D341Med (cell line): ENCODE data around the gene TMEM238.
"Not testable (repeated sequence)": the region's sequence is repeated elsewhere in the genome, so short reads cannot be mapped to it uniquely, and the experiment has no call there.

Source experiments
- DNase-seq: peaks from one replicate; pipeline ENCODE4 v3.0.0; 2012; ENCODE audit warnings: low spot score

The TMEM238 gene

GRCh38 chr19:55384131-55384919 lies at the start of gene TMEM238:
TMEM238 (minus strand) TSS chr19:55384292; CDS start chr19:55384259, 33 bp downstream.
- no peak for DNase-seq

GRCh38 chr19:55433292-55433691 lies 49.2 kb upstream of the TMEM238 start:
- peak; percentile 45 for DNase-seq

- no peak for DNase-seq
Observed at GRCh38 chr19:55432241-55432959, 48.3 kb upstream of the TMEM238 start.

- no peak for DNase-seq
Observed at GRCh38 chr19:55431183-55431582, 47.1 kb upstream of the TMEM238 start.

- no peak for DNase-seq
Observed at GRCh38 chr19:55426042-55426441, 42.0 kb upstream of the TMEM238 start.

GRCh38 chr19:55424518-55424917 lies 40.4 kb upstream of the TMEM238 start:
- DNase-seq = no peak

GRCh38 chr19:55423225-55424005 lies 39.3 kb upstream of the TMEM238 start:
- DNase-seq = no peak

GRCh38 chr19:55421281-55421680 lies 37.2 kb upstream of the TMEM238 start:
- DNase-seq = not testable (repeated sequence)

GRCh38 chr19:55419624-55420236 lies 35.6 kb upstream of the TMEM238 start:
- no peak for DNase-seq

- no peak for DNase-seq
Observed at GRCh38 chr19:55419103-55419502, 35.0 kb upstream of the TMEM238 start.

- peak; percentile 86 for DNase-seq
Observed at GRCh38 chr19:55418185-55418584, 34.1 kb upstream of the TMEM238 start.

GRCh38 chr19:55410168-55410567 lies 26.1 kb upstream of the TMEM238 start:
- no peak for DNase-seq

GRCh38 chr19:55409179-55409578 lies 25.1 kb upstream of the TMEM238 start:
- DNase-seq = not testable (repeated sequence)

- no peak for DNase-seq
Observed at GRCh38 chr19:55408533-55408872, 24.4 kb upstream of the TMEM238 start.

- DNase-seq = peak; percentile 99
Observed at GRCh38 chr19:55407800-55408532, 23.9 kb upstream of the TMEM238 start.

GRCh38 chr19:55407550-55407799 lies 23.4 kb upstream of the TMEM238 start, which contains the start of gene UBE2S:
UBE2S (minus strand) TSS chr19:55407788; CDS start chr19:55407589, 199 bp downstream.
- DNase-seq = not testable (repeated sequence)

GRCh38 chr19:55406826-55407549 lies 22.9 kb upstream of the TMEM238 start:
- DNase-seq = peak; percentile 65

- DNase-seq = no peak
Observed at GRCh38 chr19:55406091-55406825, 22.2 kb upstream of the TMEM238 start.

GRCh38 chr19:55405638-55406037 lies 21.5 kb upstream of the TMEM238 start:
- DNase-seq = no peak

- no peak for DNase-seq
Observed at GRCh38 chr19:55402509-55402908, 18.4 kb upstream of the TMEM238 start.
